ENCODE results near the gene APEH. TPM values are rescaled to one million over a fixed set of nuclear protein-coding genes. Genes with fewer than 3 reads are reported as not detected.

Gene APEH
- total RNA-seq, 1 experiment from 2014 or later = 273 TPM

DNA sequence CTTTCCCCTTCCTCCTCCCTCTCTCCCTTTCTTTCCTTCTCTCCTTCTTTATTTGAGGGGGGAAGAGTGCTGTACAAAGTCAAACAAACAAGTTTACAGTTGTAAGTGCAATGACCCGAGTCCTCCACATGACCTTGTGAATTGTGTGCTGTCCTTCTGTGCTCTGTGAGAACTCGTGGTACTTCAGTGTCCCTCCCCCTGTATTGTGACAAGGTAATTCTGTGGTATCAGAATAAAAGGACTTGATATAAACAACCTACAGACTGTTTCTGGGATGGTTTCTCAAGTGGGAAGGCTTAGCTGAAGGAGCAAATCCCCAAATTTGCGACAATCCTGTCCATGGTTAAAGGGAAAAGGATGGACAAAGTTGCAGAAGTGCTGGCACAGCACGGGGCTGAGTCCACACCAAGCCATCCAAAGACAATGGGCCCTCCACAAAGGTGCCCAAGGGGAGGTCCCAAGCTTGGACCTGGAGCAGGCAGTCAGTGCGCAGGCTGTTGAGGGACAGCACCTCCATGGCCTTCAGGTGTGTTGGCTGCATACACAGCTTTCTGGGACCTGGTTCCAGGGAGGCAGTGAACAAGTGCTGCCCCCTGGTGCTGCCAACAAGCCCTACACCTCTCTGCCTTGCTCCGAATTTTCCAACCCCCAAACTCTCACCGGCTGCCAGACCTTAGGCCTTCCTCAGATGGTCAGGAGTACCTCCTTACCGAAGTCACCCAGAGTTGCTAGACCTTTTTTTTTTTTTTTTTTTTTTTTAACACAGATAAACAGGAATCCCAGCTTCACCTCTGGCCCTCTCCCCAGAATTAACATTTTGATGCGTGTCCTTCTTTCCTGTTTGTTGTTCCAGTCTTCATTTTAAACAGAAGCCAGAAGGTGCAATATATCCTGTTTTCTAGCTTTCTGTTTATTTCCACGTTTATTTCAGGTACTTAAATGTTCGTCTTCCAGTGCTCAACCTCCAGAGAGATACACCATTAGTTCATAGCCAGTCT, 2.6 kb upstream of the APEH start:
- Mint-ChIP-seq H3K4me1 (peaks cover 29% of the 10 kb centered on the region), H3K36me3 (peaks cover 8% of the 10 kb centered on the region; the same call in 1 of the 2 replicates), H3K27ac (peak overlapping the region; percentile 72), H3K9me3 (no peaks in the 10 kb centered on the region), H3K4me3 (peak overlapping the region; percentile 31), H3K27me3 (ENCODE audit: low read depth) (no peaks in the 10 kb centered on the region)
- ChIA-PET CTCF (interaction anchor here (0.6 to 5.4 kb wide), 41 partner anchors 8 to 1197 kb away, joined by 3 to 304 read pairs (median 5); partner anchors contain the start of genes BSN, DAG1 and RBM6), POLR2A (interaction anchor here (0.6 to 2.8 kb wide), 6 partner anchors 119 to 258 kb away, joined by 3 to 27 read pairs (median 4); partner anchors contain the start of gene MON1A)
- ATAC-seq = peak; percentile 45
- peak; percentile 84 for DNase-seq (ENCODE audit: low spot score)
- TF ChIP-seq SP1 (CRISPR knock-in tag; conservative IDR thresholded peaks at IDR 0.05) = 0 out of 2 replicates have a peak, but pooled peaks have one; percentile 38
- TF ChIP-seq, protein P1, sequence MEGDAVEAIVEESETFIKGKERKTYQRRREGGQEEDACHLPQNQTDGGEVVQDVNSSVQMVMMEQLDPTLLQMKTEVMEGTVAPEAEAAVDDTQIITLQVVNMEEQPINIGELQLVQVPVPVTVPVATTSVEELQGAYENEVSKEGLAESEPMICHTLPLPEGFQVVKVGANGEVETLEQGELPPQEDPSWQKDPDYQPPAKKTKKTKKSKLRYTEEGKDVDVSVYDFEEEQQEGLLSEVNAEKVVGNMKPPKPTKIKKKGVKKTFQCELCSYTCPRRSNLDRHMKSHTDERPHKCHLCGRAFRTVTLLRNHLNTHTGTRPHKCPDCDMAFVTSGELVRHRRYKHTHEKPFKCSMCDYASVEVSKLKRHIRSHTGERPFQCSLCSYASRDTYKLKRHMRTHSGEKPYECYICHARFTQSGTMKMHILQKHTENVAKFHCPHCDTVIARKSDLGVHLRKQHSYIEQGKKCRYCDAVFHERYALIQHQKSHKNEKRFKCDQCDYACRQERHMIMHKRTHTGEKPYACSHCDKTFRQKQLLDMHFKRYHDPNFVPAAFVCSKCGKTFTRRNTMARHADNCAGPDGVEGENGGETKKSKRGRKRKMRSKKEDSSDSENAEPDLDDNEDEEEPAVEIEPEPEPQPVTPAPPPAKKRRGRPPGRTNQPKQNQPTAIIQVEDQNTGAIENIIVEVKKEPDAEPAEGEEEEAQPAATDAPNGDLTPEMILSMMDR (IDR thresholded peaks at IDR 0.05) = peak; percentile 89
- TF ChIP-seq NR2C2 (CRISPR knock-in tag; IDR thresholded peaks at IDR 0.05) = no peak
- TF ChIP-seq RORB (CRISPR knock-in tag; IDR thresholded peaks at IDR 0.05) = no peak
- TF ChIP-seq ZNF423 (CRISPR knock-in tag; IDR thresholded peaks at IDR 0.05) = no peak
- TF ChIP-seq, protein P2, sequence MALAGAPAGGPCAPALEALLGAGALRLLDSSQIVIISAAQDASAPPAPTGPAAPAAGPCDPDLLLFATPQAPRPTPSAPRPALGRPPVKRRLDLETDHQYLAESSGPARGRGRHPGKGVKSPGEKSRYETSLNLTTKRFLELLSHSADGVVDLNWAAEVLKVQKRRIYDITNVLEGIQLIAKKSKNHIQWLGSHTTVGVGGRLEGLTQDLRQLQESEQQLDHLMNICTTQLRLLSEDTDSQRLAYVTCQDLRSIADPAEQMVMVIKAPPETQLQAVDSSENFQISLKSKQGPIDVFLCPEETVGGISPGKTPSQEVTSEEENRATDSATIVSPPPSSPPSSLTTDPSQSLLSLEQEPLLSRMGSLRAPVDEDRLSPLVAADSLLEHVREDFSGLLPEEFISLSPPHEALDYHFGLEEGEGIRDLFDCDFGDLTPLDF (CRISPR knock-in tag; IDR thresholded peaks at IDR 0.05) = 0 out of 2 replicates have a peak, but pooled peaks have one; percentile 46
- no peak for TF ChIP-seq TCF7 (CRISPR knock-in tag; IDR thresholded peaks at IDR 0.05; ENCODE audit: low read depth)

DNA sequence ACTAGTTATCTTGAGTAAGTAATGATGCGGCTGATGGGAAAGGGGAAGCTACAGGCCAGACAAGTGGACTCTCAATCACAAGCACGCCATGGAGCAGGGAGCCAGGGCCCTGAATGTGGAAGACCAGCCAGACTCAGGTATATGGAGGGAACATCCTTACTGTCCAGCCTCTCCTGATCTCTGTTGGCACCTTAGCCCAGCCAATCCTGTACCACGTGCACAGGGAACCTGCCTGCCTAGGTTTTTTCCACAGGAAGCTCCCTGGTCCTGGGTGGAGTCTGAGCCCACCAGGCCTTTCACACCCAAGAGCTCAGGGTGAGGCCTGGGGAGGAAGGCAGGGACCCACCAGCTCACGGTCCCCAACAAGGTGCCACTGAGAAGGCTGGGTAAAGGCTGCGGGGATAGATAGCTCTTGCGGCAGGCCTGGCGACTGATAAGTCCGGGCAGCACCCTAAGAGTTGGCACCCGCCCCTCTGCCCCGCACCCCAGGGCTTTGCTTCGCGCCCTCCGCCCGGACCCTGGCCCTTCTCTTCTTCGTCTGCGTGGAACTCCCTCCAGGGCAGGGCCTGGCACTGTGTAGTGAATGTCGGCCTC, 933 bp upstream of the APEH start:
- Mint-ChIP-seq H3K4me1 (peaks cover 24% of the 10 kb centered on the region), H3K4me3 (peak overlapping the region; percentile 81), H3K27ac (peak overlapping the region; percentile 94), H3K9me3 (no peaks in the 10 kb centered on the region), H3K27me3 (ENCODE audit: low read depth) (no peaks in the 10 kb centered on the region), H3K36me3 (peaks cover 21% of the 10 kb centered on the region)
- DNase-seq (ENCODE audit: low spot score) = no peak
- peak; percentile 2 for ATAC-seq
- POLR2A ChIA-PET = interaction anchor here (2.8 kb wide), 1 partner anchor 133 kb away, joined by 27 read pairs; no protein-coding TSS in a partner anchor
- CTCF ChIA-PET = interaction anchor here (0.5 to 5.4 kb wide), 9 partner anchors 13 to 219 kb away, joined by 3 to 304 read pairs (median 4); no protein-coding TSS in a partner anchor
- TF ChIP-seq, protein P3, sequence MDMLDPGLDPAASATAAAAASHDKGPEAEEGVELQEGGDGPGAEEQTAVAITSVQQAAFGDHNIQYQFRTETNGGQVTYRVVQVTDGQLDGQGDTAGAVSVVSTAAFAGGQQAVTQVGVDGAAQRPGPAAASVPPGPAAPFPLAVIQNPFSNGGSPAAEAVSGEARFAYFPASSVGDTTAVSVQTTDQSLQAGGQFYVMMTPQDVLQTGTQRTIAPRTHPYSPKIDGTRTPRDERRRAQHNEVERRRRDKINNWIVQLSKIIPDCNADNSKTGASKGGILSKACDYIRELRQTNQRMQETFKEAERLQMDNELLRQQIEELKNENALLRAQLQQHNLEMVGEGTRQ (CRISPR knock-in tag; IDR thresholded peaks at IDR 0.05) = 0 out of 2 replicates have a peak, but pooled peaks have one; percentile 3
- TF ChIP-seq RORB (CRISPR knock-in tag; IDR thresholded peaks at IDR 0.05) = no peak
- TF ChIP-seq, protein P4, sequence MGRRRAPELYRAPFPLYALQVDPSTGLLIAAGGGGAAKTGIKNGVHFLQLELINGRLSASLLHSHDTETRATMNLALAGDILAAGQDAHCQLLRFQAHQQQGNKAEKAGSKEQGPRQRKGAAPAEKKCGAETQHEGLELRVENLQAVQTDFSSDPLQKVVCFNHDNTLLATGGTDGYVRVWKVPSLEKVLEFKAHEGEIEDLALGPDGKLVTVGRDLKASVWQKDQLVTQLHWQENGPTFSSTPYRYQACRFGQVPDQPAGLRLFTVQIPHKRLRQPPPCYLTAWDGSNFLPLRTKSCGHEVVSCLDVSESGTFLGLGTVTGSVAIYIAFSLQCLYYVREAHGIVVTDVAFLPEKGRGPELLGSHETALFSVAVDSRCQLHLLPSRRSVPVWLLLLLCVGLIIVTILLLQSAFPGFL (CRISPR knock-in tag; IDR thresholded peaks at IDR 0.05; ENCODE audit: borderline replicate concordance) = 0 out of 2 replicates have a peak, but pooled peaks have one; percentile 60
- 0 out of 2 replicates have a peak, but pooled peaks have one; percentile 60 for TF ChIP-seq ESRRA (CRISPR knock-in tag; IDR thresholded peaks at IDR 0.05; ENCODE audit: borderline replicate concordance)
- no peak for TF ChIP-seq SOX15 (CRISPR knock-in tag; IDR thresholded peaks at IDR 0.05)
- TF ChIP-seq JUN (CRISPR knock-in tag; IDR thresholded peaks at IDR 0.05) = 0 out of 2 replicates have a peak, but pooled peaks have one; percentile 25
- TF ChIP-seq ATF1 (CRISPR knock-in tag; IDR thresholded peaks at IDR 0.05) = no peak
- no peak for TF ChIP-seq ZNF416 (CRISPR knock-in tag; IDR thresholded peaks at IDR 0.05)
- TF ChIP-seq OVOL2 (CRISPR knock-in tag; IDR thresholded peaks at IDR 0.05; ENCODE audit: borderline replicate concordance) = no peak
- TF ChIP-seq, protein P2 (CRISPR knock-in tag; IDR thresholded peaks at IDR 0.05) = no peak
- no peak for TF ChIP-seq ZNF138 (CRISPR knock-in tag; conservative IDR thresholded peaks at IDR 0.05)
- TF ChIP-seq, protein P5, sequence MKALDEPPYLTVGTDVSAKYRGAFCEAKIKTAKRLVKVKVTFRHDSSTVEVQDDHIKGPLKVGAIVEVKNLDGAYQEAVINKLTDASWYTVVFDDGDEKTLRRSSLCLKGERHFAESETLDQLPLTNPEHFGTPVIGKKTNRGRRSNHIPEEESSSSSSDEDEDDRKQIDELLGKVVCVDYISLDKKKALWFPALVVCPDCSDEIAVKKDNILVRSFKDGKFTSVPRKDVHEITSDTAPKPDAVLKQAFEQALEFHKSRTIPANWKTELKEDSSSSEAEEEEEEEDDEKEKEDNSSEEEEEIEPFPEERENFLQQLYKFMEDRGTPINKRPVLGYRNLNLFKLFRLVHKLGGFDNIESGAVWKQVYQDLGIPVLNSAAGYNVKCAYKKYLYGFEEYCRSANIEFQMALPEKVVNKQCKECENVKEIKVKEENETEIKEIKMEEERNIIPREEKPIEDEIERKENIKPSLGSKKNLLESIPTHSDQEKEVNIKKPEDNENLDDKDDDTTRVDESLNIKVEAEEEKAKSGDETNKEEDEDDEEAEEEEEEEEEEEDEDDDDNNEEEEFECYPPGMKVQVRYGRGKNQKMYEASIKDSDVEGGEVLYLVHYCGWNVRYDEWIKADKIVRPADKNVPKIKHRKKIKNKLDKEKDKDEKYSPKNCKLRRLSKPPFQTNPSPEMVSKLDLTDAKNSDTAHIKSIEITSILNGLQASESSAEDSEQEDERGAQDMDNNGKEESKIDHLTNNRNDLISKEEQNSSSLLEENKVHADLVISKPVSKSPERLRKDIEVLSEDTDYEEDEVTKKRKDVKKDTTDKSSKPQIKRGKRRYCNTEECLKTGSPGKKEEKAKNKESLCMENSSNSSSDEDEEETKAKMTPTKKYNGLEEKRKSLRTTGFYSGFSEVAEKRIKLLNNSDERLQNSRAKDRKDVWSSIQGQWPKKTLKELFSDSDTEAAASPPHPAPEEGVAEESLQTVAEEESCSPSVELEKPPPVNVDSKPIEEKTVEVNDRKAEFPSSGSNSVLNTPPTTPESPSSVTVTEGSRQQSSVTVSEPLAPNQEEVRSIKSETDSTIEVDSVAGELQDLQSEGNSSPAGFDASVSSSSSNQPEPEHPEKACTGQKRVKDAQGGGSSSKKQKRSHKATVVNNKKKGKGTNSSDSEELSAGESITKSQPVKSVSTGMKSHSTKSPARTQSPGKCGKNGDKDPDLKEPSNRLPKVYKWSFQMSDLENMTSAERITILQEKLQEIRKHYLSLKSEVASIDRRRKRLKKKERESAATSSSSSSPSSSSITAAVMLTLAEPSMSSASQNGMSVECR (CRISPR knock-in tag; IDR thresholded peaks at IDR 0.05; ENCODE audit: borderline replicate concordance) = peak; percentile 89; the same call in 1 of the 2 replicates
- TF ChIP-seq, protein P6, sequence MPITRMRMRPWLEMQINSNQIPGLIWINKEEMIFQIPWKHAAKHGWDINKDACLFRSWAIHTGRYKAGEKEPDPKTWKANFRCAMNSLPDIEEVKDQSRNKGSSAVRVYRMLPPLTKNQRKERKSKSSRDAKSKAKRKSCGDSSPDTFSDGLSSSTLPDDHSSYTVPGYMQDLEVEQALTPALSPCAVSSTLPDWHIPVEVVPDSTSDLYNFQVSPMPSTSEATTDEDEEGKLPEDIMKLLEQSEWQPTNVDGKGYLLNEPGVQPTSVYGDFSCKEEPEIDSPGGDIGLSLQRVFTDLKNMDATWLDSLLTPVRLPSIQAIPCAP (CRISPR knock-in tag; IDR thresholded peaks at IDR 0.05) = no peak
- TF ChIP-seq ZNF219 (CRISPR knock-in tag; IDR thresholded peaks at IDR 0.05; ENCODE audit: borderline replicate concordance) = no peak; the same call in 1 of the 2 replicates
